HG03139 (cell line): ENCODE data around the gene RNF40.

Source experiments
- ATAC-seq: cut with Tn5 transposase; IDR thresholded peaks from one replicate; pipeline ENCODE4 v1.9.1; 2021; ENCODE audit not compliant: unreplicated experiment

RNF40 gene

GRCh38 chr16:30761928-30762902, at the start of gene RNF40, which contains the start of gene CFAP119:
Gene RNF40 (plus strand): TSS chr16:30762322. CDS start chr16:30762546, 224 bp downstream.
Gene CFAP119 (minus strand): TSS chr16:30762062. CDS start chr16:30761748, 314 bp downstream.
- ATAC-seq = peak; percentile 83

GRCh38 chr16:30715750-30716445, 46.2 kb upstream of the RNF40 start:
- no peak for ATAC-seq

GRCh38 chr16:30720086-30720485, 42.0 kb upstream of the RNF40 start:
- ATAC-seq = no peak

GRCh38 chr16:30720694-30721093, 41.4 kb upstream of the RNF40 start:
- no peak for ATAC-seq

GRCh38 chr16:30721167-30721566, 41.0 kb upstream of the RNF40 start:
- no peak for ATAC-seq

GRCh38 chr16:30721606-30722005, 40.5 kb upstream of the RNF40 start:
- ATAC-seq = no peak

- ATAC-seq = no peak
These were observed 39.7 kb upstream of the RNF40 start for GRCh38 chr16:30722443-30722842.

GRCh38 chr16:30722916-30723315, 39.2 kb upstream of the RNF40 start:
- ATAC-seq = no peak

- no peak for ATAC-seq
These were observed 38.3 kb upstream of the RNF40 start for GRCh38 chr16:30723725-30724355.

GRCh38 chr16:30724641-30725417, 37.3 kb upstream of the RNF40 start:
- no peak for ATAC-seq

GRCh38 chr16:30725418-30725792, 36.7 kb upstream of the RNF40 start:
- ATAC-seq = no peak

GRCh38 chr16:30728321-30728720, 33.8 kb upstream of the RNF40 start:
- ATAC-seq = no peak

GRCh38 chr16:30728899-30729672, 33.0 kb upstream of the RNF40 start:
- ATAC-seq = no peak

GRCh38 chr16:30731411-30731810, 30.7 kb upstream of the RNF40 start:
- no peak for ATAC-seq

GRCh38 chr16:30736995-30737793, 24.9 kb upstream of the RNF40 start:
- ATAC-seq = no peak

GRCh38 chr16:30737794-30738648, 24.1 kb upstream of the RNF40 start:
- ATAC-seq = no peak

GRCh38 chr16:30738984-30739951, 22.9 kb upstream of the RNF40 start:
- no peak for ATAC-seq
